ENCODE results near the gene SSU72.

SSU72 gene

GRCh38 chr1:1574721-1575537 lies at the start of gene SSU72:
SSU72 (minus strand) TSS chr1:1574863; CDS start chr1:1574557, 306 bp downstream.
- peak; percentile 76 for DNase-seq

DNA sequence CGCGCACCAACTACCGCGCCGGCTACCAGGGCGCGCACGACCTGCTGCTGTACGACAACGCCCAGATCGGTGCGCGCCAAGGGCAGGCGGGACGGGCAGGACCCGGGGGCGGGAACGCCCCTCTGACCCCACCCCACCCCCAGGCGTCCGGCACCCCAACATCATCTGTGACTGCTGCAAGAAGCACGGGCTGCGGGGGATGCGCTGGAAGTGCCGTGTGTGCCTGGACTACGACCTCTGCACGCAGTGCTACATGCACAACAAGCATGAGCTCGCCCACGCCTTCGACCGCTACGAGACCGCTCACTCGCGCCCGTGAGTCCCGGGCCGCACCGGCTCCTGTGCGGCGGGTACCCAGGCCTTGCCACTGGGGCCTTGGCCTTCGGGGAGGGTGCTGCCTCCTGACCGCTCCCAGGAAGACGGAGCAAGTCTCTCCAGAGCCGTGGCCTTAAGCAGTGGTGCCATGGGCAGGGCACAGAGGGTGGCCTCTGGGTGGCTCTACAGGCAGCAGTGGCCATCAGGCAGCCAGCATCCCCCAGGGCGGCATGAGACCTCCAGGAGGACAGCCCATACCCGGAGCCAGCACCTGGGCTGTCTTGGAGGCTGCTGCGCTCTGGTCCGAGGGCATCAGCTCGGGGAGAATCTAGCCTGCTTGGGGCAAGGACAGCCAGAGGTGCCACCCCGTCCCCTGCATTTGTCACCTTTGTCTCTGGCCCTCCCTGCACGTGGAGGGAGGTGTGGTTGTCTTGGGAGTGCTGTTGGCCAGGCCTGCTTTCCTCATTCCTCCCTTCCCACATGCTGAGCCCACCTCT lies 49.2 kb upstream of the SSU72 start:
- no peak for DNase-seq

- no peak for DNase-seq
Measured at GRCh38 chr1:1623181-1623630, 48.5 kb upstream of the SSU72 start.

DNA sequence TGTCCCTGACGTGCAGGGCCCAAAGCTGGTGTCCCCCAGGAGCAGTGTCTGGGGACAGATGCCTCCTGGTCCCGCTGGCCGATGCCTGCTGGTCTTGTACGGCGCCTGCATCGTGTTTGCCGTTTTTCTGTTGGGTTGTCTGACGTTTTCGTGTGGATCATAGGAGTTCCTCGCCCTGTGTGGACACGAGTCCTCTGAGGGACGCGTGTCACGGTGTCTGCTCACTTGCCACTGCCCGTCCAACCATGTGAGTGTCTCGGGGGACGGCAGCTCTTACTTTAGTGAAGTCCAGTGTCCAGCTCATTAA lies 48.1 kb upstream of the SSU72 start:
- no peak for DNase-seq

GRCh38 chr1:1622010-1622787 lies 47.5 kb upstream of the SSU72 start:
- no peak for DNase-seq

- no peak for DNase-seq
Measured at GRCh38 chr1:1621173-1622009, 46.7 kb upstream of the SSU72 start.

DNA sequence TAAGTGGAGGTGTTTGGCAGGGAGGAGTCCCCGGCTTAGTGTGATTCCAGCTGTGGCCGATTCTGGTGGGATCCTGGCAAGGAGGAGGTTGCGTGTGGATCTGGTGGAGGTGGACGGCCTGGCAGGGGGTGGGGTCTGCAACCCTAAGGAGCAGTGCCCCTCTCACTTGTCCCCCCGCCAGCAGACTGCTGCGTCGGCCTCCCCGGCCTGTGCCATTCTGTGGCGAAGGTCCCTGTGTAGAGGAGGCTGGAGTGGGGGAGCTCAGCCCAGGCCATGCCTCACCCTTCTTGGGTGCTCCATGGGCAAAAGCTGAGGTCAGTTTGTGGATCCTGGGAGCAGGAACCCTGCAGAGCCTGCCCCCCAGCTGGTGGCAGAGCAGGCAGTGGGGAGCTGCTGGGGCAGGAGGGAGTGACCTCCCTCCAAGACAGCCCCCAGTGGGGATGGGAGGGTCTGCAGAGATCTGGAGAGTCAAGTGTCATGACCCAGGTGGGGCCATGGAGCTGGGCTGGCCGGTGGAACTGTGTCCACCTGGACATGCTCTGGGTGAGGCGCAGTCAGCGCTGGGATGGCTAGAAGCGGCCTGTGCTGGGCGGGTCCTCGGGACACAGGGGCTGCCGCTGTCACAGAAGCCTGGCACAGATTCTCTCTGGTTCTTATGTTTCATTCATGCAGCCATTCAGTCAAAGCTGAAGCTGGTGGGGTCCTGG lies 45.9 kb upstream of the SSU72 start:
- DNase-seq: no peak

- no peak for DNase-seq
Measured at GRCh38 chr1:1619917-1620361, 45.3 kb upstream of the SSU72 start.

DNA sequence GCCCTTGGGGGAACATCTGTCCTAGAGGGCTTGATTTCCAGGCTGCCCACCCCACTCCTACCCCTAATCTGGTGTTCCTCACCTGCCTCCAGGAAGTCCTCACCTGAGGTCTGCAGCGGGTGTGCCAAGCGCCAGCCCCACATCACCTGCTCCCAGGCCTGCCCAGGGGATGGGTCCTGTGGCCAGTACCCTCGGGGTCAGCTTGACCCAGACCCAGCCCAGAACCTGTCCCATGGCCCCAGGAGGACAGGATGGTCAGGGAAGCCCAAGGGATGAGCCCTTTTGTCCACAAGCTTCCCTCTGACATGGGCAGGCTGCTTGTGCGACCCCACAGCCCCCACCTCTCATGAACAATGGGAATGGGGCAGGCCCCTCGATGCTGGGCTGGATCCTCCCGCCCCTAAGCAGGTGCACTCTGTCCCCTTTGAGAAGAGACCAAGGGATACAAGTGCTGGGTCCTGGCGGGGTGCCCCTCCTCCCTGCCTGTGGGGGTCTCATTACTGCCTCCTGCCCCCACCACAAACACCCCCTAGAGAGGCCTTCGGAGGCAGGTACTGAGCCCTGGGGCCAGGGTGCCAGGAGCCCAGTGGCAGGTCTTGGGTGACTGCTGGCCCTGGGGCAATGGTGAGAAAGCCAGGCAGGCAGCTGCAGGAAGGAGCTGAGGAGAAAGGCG lies 43.9 kb upstream of the SSU72 start:
- DNase-seq: no peak

DNA sequence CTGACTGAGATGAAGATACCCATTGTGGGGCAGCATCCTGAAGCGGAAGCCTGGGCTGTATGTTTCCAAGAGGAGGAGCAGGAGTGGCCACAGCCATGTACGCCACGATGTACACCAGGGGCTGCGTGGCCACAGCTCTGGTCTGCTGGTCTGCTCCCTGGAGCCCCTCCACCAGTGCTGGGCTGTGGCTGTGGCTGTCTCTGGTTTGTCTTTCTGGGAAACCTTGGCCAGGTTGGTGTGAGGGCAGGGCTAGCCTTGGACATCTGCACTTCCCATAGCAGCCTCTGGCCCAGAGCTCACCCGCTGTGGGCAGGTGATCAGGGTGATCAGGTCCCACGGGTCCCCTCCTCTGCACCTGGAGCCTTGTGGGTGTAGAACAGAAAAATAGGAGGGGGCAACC lies 43.3 kb upstream of the SSU72 start:
- DNase-seq: no peak

- no peak for DNase-seq
Measured at GRCh38 chr1:1617516-1617915, 42.9 kb upstream of the SSU72 start.

DNA sequence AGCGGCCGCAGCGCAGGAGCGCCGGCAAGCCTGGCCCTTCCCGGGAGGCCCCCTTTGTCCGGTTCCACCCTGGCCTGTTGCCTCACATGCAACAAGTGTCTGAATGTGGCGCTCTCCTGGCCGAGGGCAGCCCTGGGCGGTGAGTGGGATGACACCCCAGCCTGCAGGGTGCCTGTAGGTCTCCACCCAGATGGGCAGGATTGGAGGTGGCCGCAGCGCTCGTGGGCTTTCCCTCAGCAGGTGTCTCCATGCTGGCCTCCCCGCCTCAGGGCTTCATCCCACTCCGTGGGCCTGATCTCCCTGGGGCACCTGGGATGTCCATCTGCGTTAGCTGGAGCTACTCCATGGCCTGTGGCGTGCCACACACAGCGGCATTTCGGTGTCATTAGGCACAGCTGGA lies 42.2 kb upstream of the SSU72 start:
- DNase-seq: no peak

GRCh38 chr1:1616045-1616790 lies 41.6 kb upstream of the SSU72 start:
- no peak for DNase-seq

- DNase-seq: peak; percentile 96
Measured at GRCh38 chr1:1615256-1616044, 40.8 kb upstream of the SSU72 start, which contains the start of gene MIB2. MIB2 (plus strand) TSS chr1:1615500; CDS start chr1:1623453, 7,953 bp downstream.

DNA sequence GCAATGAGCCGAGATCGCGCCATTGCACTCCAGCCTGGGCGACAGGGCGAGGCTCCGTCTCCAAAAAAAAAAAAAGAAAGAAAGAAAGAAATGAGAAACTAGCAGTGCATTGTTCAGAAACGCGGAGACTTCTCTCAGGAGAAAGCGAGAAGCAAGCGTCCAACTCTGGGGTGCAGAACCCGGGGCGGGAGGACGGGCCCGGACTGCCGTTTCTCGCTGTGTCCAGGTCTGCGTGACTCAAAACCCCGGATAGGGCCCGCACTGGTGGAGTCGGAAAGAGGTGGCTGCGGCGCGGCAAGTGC lies 40.2 kb upstream of the SSU72 start:
- DNase-seq: no peak

DNA sequence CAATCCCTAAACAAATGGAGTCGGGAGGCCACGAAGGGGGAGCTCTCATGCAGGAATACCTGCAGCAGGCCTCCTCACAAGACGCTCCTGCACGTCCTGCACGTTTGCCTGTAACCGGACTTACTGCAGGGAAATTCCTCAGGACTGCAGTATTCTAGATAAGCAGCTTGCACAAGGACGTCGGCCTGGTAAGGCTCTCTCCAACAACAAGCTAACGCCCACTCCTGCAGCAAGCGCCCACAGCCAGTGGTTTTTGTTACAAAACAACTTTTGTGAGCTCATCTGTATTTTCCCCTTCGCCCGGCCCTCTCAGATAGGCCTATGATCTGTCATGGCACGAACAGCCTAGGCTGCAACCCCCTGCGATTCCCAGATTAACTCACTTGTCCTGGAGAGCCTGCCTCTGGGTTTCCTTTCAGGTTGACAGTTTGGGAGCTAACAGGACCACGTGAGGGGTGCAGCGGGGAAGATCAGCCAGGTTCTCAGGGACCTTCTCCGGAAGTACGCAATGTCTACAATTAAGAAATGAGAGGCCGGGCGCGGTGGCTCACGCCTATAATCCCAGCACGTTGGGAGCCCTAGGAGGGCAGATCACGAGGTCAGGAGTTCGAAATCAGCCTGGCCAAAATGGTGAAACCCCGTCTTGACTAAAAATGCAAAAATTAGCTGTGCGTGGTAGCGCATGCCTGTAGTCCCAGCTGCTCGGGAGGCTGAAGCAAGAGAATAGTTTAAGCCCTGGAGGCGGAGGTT lies 39.7 kb upstream of the SSU72 start:
- DNase-seq: no peak

DNA sequence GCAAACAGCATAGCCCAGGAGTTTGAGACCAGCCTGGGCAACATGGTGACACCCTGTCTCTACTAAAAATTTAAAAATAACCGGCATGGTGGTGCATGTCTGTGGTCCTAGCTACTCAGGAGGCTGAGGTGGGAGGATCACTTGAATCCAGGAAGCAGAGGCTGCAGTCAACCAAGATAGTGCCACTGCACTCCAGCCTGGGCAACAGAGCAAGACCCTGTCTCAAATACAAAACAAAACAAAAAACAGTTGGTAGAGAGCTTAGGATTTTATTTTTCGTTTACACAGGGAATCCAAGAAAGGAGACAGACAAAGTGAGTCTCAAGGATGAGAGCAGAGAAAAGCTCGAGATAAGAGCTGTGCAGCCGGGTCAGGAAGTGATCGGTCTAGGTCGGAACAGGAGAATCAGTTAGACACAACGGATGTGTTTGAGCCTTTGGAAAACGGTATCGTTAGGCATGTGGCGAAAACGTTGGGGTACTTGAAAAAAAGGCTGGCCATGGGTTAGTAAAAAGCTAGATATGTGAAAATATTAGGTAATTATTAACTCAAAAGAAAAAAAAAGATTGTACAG lies 38.9 kb upstream of the SSU72 start:
- no peak for DNase-seq

GRCh38 chr1:1612104-1612400 lies 37.4 kb upstream of the SSU72 start:
- DNase-seq: no peak

DNA sequence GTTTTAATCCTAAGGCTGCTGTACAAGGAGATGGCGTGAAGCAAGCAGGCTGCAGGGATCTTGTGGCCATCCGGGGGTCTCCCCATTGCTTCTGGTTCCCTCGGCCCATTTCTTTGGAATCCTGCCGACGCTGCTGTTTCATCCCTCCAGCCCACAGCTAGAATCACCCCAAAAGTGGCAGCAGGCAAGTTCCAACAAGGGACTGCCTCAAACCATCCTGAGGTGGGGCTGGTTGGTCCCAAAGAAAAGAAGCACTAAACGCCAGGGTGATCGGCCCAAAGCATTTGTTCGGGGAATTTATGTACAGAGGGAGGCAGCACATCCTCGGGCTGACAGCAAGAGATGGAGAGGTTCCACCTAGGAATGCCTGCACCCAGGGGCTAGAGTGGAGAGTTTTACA lies 36.1 kb upstream of the SSU72 start:
- no peak for DNase-seq

Measured in NCI-H1048 (cell line).